NCI-H748 treated with DMSO at 0.1 percent for 48 hours (cell line): Measurements from ENCODE around the gene LSM3.
"Not testable (repeated sequence)": the region's sequence is repeated elsewhere in the genome, so short reads cannot be mapped to it uniquely, and the experiment has no call there.

ENCODE experiments used
- DNase-seq: peaks from one replicate; lab custom pipeline; 2025; lab: John Stamatoyannopoulos, UW

The LSM3 gene

GRCh38 chr3:14222457-14222856, 43.8 kb downstream of the LSM3 start:
- no peak for DNase-seq

DNA sequence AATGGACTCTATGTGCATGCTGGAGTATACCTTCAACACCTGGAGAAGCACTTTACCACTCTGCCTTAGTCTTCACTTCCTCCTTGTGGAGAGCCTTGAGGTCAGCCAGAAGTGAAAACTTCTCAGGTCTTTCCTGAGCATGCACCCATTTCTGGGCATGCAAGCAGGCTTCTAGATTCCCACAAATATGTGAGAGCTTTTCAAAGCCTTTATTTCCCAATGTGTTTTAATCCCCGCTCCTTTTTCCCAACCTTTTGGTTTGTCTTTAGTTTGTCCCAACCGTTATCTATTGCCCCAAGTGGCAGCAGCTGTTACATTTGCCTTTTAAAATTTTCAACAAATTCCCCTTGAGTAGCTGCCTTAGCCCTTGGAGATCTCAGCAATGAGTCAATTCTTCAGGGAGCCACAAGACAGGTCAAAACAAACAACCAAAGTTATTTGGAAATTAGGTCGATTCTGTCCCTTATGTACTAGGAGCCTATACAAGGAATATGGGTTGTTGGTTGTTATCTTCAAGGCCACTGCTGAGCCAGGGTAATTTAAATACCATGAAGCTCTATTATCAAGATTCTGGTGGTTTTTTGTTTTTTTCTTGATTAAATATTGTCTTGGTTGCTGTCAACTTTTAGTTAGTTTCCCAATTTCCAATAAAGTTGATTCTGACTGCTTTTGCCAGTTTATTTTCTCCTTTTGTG, 44.4 kb downstream of the LSM3 start:
- DNase-seq: no peak

DNA sequence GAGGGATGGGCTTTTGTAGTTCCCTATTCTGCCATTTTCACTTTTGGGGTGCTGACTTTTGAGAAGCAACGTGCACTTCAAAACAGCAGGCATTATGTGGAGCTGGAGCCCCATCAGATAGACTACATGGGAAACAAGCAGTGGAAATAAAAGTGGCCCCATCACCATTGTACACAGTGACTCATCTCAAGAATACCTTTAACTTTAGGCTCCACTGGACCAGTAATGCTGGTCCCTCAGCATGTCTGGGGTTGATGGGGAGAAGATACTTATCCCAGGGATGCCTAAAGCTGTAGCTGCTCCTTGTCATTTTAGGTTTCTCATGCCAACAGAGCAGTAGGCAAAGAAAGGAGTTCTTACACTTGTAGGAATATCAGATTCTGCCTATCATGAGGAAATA, 45.0 kb downstream of the LSM3 start:
- no peak for DNase-seq

- DNase-seq: no peak
Observed at GRCh38 chr3:14224895-14225294, 46.3 kb downstream of the LSM3 start.

DNA sequence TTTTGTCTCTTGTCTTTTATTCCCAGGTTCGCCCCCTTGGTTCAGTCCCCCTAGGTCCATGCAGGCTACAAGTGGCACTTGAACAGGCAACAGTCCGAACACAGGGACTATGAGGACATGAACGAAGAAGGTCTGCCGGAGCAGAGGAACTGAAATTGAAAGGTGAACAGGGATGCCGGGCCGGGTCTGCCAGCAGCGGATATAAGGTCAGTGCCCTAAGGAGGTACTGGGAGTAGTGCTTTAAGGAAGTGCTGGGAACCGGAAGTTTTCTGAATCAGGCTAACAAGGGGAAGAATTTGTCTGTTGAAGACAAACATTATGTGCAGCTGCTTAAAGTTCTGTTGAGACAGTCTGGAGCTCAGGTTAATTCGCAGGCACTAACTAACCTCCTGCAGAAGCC, 46.8 kb downstream of the LSM3 start:
- no peak for DNase-seq

DNA sequence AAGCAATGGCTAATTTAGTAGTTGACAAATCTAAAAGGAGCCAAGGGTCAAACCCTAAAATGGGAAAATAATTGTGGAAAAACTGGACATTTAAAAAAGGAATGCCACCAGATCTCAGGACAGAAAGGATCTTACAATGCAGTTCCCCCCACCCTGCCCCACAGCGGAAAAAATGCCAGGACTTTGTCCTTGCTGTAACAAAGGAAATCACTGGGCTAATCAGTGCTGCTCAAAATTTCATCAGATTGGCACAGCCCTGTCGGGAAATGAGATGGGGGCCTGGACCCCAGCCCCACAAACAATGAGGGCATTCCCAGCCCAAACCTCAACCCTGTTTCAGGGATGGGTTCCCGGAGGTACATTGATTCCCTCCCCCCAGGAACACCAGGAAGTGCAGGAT, 47.7 kb downstream of the LSM3 start:
- not testable (repeated sequence) for DNase-seq

GRCh38 chr3:14227856-14228255, 49.2 kb downstream of the LSM3 start:
- peak; percentile 84 for DNase-seq

- no peak for DNase-seq
Observed at GRCh38 chr3:14228681-14229470, 50.3 kb downstream of the LSM3 start.

DNA sequence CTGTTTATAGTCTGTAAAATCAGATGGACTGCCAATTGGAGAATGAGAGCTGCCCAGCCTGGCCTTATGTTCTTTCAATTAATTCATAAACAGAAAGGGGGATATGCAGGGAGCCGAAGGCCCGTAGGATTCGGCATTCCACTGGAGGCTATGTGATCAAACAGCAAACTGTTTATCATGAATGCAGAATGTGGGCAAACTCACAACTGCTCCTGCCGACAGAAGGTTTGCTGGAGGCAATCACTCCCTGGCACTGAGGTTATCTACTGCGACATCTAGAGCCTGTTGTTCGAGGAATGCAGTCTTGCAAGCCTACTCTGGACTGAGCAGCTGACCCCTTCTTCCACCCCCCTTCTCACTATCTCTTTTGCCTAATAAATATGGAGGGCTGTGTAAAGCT, 51.1 kb downstream of the LSM3 start:
- not testable (repeated sequence) for DNase-seq

- no peak for DNase-seq
Observed at GRCh38 chr3:14230729-14231128, 52.1 kb downstream of the LSM3 start.

DNA sequence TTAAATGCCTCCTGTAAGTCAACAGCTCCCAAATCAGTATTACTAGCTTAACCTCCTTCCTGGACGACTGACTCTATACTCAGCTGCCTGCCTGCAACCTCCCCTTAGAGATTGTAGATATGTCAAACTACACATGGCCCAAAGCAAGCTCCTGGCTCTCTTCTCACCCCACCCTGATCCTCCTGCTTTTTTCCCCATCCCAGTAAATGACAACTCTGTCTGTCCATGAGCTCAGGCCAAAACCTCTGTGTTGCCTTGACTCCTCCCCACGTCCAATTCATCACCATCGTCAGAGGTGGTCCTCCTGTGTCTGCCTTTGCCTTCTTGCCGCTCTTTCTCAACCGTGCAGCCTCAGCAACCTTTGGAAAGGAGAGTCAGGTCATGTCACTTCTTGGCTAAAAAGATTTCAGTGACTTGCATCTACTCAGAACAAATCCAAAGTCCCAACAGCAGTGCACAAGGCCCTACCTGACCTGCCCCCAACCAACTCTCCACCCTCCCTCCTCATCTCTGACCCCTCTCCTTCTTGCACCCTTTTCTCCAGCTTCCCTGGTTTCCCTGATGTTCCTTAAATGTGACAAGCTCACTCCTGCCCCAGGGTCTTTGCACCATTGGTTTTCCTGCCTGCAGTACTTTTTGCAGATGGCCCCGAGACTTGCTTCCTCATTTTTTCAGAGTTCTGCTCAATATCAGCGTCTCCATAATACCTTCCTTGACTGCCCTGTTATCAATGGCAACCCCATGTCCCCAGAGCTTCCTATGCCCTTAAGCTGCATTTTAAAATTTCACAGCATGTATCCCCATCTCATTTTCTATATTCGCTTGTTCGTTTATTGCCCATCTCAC, 52.8 kb downstream of the LSM3 start:
- no peak for DNase-seq

DNA sequence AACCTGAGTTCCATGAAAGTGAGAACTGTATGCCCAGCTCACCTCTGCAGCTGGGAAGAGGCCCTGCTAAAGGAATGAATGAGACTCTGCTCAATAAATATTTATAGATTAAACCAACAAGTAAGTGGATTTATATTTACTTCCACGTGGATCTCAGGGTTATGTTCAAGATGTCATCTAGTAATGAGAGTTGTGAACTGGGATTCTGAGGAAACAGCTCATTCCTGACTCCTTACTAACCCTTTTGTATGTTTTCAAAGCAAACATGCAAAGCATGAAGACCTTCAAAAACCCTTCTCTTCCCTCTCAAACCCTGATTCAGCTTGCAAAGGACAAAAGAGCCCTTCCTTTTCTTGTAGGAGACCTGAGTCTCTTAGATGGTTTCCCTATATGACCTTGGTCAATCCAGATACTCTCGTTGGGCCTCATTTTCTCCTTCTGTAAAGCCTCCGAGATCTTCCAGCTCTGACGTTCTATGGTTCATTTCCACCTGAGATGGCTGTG, 53.4 kb downstream of the LSM3 start:
- no peak for DNase-seq

GRCh38 chr3:14234251-14235002, 55.8 kb downstream of the LSM3 start:
- DNase-seq: no peak

DNA sequence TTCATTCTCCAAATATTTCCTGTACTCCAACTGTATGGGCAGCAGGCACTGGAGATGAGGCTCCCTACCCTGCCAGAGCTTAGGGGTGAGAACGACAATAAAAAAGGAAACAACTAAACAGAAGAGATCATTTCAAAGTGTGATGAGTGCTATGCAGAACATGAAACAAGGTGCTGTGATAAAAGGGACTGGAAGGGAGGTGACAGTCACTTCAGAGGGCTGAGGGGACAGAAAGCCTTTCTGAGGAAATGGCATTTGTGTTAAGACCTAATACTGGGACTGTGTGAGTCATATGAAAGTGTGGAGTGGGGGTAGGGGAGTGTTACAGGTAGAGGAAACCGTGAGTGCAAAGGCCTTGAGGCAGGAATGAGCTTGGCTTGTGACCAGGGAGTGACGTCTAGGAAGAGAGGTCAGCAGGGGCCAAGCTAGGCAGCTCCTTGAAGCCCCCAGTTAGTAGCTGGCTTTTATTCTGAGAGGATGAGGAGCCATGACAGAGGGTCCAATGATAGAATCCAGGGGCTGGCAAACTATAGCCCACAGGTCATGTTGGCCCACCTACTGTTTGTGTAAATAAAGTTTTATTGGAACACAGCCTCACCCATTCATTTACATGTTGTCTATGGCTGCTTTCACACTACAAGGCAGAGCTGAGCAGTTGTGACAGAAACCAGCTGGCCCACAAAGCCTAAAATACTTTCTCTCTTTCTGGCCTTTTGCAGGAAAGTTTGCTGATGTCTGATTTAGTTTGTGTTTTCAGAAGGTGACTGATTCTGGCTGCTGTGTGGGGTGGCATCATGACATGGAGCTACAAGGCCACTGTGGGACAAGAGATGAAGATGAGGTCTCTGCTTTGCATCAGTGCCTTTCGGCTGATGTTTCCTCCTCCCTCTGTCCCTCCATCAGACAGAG, 56.6 kb downstream of the LSM3 start:
- DNase-seq: no peak

GRCh38 chr3:14235912-14236295, 57.3 kb downstream of the LSM3 start:
- no peak for DNase-seq

DNA sequence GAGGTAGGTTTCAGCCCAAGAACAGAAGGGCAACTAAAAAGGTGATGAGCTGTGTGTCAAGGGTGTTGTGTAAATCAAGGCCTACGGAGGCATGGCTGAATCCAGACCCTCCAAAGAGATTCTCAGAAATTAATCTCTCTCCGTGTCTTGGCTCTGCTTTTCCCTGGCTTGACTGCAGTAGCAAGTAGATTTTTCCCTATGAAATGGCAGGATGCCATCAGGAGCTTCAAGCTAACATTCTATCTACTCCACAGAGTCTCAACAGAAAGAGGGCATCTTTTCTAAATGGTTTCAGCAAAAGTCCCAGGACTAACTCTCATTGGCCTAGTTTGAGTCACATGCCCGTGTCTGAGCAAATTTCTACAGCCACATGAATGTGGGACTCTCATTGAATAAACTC, 58.3 kb downstream of the LSM3 start:
- DNase-seq: no peak

GRCh38 chr3:14237457-14237856, 58.8 kb downstream of the LSM3 start:
- DNase-seq: no peak

DNA sequence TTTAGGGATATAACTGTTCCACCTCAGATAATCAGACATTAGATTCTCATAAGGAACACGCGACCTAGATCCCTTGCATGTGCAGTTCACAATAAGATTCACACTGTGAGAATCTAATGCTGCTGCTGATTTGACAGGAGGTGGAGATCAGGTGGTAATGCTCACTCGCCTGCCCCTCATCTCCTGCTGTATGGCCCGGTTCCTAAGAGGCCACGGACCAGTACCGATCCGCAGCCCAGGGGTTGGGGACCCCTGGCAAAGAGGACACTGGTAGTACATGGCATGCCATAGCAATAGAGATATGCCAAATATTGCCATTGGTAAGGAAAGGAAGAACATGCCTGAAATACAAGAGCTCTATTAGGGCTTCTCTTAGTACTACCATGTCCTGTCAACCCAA, 59.7 kb downstream of the LSM3 start:
- no peak for DNase-seq

DNA sequence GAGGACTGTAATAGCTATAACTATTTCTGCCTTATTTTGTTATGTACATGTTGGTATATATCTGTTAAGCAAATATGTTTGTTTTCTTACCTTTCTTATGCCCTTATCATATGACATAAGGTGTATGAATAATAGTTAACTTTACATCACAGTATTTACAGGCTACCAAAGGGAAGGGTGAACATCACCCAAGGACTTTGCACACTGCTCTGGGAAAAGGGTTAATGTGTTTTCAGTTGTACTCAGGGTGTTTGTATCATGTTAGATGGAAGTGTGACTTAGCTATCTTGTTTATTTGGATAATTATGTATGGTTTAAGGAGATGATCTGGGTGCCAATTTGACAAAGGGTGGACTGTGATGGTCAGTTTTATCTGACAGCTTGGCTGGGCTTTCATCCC, 60.3 kb downstream of the LSM3 start:
- DNase-seq: no peak

- no peak for DNase-seq
Observed at GRCh38 chr3:14239940-14240339, 61.3 kb downstream of the LSM3 start.

GRCh38 chr3:14240366-14240765, 61.7 kb downstream of the LSM3 start:
- DNase-seq: no peak
